ENCODE data around the gene SLC52A1.
A peak's percentile ranks its signal among the peaks of the same experiment; 100 is the strongest.
"Not testable (repeated sequence)": the region's sequence is repeated elsewhere in the genome, so short reads cannot be mapped to it uniquely, and the experiment has no call there.

The SLC52A1 gene

GRCh38 chr17:5047446-5047845, 12.2 kb upstream of the SLC52A1 start:
- Histone ChIP-seq H3K27ac (ENCODE audit: low read depth, low read length) (peak overlapping the region; percentile 14), H3K36me3 (ENCODE audit: control insufficient read depth, insufficient read depth, low read length) (no peaks in the 10 kb centered on the region), H3K9ac (ENCODE audit: low read length) (no peak overlapping the region)

GRCh38 chr17:5045496-5045895, 10.3 kb upstream of the SLC52A1 start:
- H3K4me1 ChIP-seq (ENCODE audit: control insufficient read depth, insufficient read depth, low read length) = peaks cover 7% of the 10 kb centered on the region
- H3K36me3 ChIP-seq (ENCODE audit: control insufficient read depth, insufficient read depth, low read length) = no peaks in the 10 kb centered on the region
- no peak overlapping the region for H3K27ac ChIP-seq (ENCODE audit: low read depth, low read length)
- no peaks in the 10 kb centered on the region for H3K27me3 ChIP-seq (ENCODE audit: control insufficient read depth, insufficient read depth, low read length)
- no peak overlapping the region for H3K4me3 ChIP-seq (ENCODE audit: low read length)
- no peak overlapping the region for H3K9ac ChIP-seq (ENCODE audit: low read length)

More at GRCh38 chr17:5047446-5047845, 12.2 kb upstream of the SLC52A1 start:
- peaks cover 7% of the 10 kb centered on the region for H3K4me1 ChIP-seq (ENCODE audit: control insufficient read depth, insufficient read depth, low read length)
- H3K4me3 ChIP-seq (ENCODE audit: low read length) = no peak overlapping the region
- H3K27me3 ChIP-seq (ENCODE audit: control insufficient read depth, insufficient read depth, low read length) = no peaks in the 10 kb centered on the region

GRCh38 chr17:5044630-5045029, 9.4 kb upstream of the SLC52A1 start:
- H3K36me3 ChIP-seq (ENCODE audit: control insufficient read depth, insufficient read depth, low read length) = no peaks in the 10 kb centered on the region
- H3K9ac ChIP-seq (ENCODE audit: low read length) = no peak overlapping the region
- no peak overlapping the region for H3K4me3 ChIP-seq (ENCODE audit: low read length)
- peaks cover 4% of the 10 kb centered on the region for H3K4me1 ChIP-seq (ENCODE audit: control insufficient read depth, insufficient read depth, low read length)
- no peaks in the 10 kb centered on the region for H3K27me3 ChIP-seq (ENCODE audit: control insufficient read depth, insufficient read depth, low read length)
- no peak overlapping the region for H3K27ac ChIP-seq (ENCODE audit: low read depth, low read length)

- no peaks in the 10 kb centered on the region for H3K27me3 ChIP-seq (ENCODE audit: control insufficient read depth, insufficient read depth, low read length)
- no peak overlapping the region for H3K27ac ChIP-seq (ENCODE audit: low read depth, low read length)
- H3K4me3 ChIP-seq (ENCODE audit: low read length) = no peak overlapping the region
- H3K4me1 ChIP-seq (ENCODE audit: control insufficient read depth, insufficient read depth, low read length) = no peaks in the 10 kb centered on the region
- no peaks in the 10 kb centered on the region for H3K36me3 ChIP-seq (ENCODE audit: control insufficient read depth, insufficient read depth, low read length)
- no peak overlapping the region for H3K9ac ChIP-seq (ENCODE audit: low read length)
These were observed 8.3 kb upstream of the SLC52A1 start for GRCh38 chr17:5043524-5043923.

- H3K9ac ChIP-seq (ENCODE audit: low read length) = no peak overlapping the region
- no peak overlapping the region for H3K27ac ChIP-seq (ENCODE audit: low read depth, low read length)
- no peaks in the 10 kb centered on the region for H3K36me3 ChIP-seq (ENCODE audit: control insufficient read depth, insufficient read depth, low read length)
- H3K4me1 ChIP-seq (ENCODE audit: control insufficient read depth, insufficient read depth, low read length) = no peaks in the 10 kb centered on the region
- H3K27me3 ChIP-seq (ENCODE audit: control insufficient read depth, insufficient read depth, low read length) = no peaks in the 10 kb centered on the region
- H3K4me3 ChIP-seq (ENCODE audit: low read length) = peak overlapping the region; percentile 10
These were observed 7.2 kb upstream of the SLC52A1 start for GRCh38 chr17:5042157-5043022.

- no peak overlapping the region for H3K9ac ChIP-seq (ENCODE audit: low read length)
- no peak overlapping the region for H3K4me3 ChIP-seq (ENCODE audit: low read length)
- H3K4me1 ChIP-seq (ENCODE audit: control insufficient read depth, insufficient read depth, low read length) = no peaks in the 10 kb centered on the region
- H3K27me3 ChIP-seq (ENCODE audit: control insufficient read depth, insufficient read depth, low read length) = peaks cover 2% of the 10 kb centered on the region
- H3K36me3 ChIP-seq (ENCODE audit: control insufficient read depth, insufficient read depth, low read length) = no peaks in the 10 kb centered on the region
- H3K27ac ChIP-seq (ENCODE audit: low read depth, low read length) = no peak overlapping the region
These were observed 575 bp downstream of the SLC52A1 start for GRCh38 chr17:5034651-5035050.

- Histone ChIP-seq H3K9ac (ENCODE audit: low read length) (no peak overlapping the region), H3K36me3 (ENCODE audit: control insufficient read depth, insufficient read depth, low read length) (no peaks in the 10 kb centered on the region), H3K27ac (ENCODE audit: low read depth, low read length) (no peak overlapping the region), H3K4me3 (ENCODE audit: low read length) (no peak overlapping the region), H3K4me1 (ENCODE audit: control insufficient read depth, insufficient read depth, low read length) (no peaks in the 10 kb centered on the region), H3K27me3 (ENCODE audit: control insufficient read depth, insufficient read depth, low read length) (peaks cover 2% of the 10 kb centered on the region)
These were observed 1.2 kb downstream of the SLC52A1 start for GRCh38 chr17:5034063-5034462.

GRCh38 chr17:5033352-5034015, 1.7 kb downstream of the SLC52A1 start:
- Histone ChIP-seq H3K27me3 (ENCODE audit: control insufficient read depth, insufficient read depth, low read length) (peaks cover 2% of the 10 kb centered on the region), H3K9ac (ENCODE audit: low read length) (no peak overlapping the region), H3K27ac (ENCODE audit: low read depth, low read length) (no peak overlapping the region), H3K4me1 (ENCODE audit: control insufficient read depth, insufficient read depth, low read length) (no peaks in the 10 kb centered on the region), H3K36me3 (ENCODE audit: control insufficient read depth, insufficient read depth, low read length) (no peaks in the 10 kb centered on the region), H3K4me3 (ENCODE audit: low read length) (no peak overlapping the region)

GRCh38 chr17:5032865-5033264, 2.4 kb downstream of the SLC52A1 start:
- H3K4me1 ChIP-seq (ENCODE audit: control insufficient read depth, insufficient read depth, low read length) = no peaks in the 10 kb centered on the region
- no peak overlapping the region for H3K27ac ChIP-seq (ENCODE audit: low read depth, low read length)
- peaks cover 2% of the 10 kb centered on the region for H3K27me3 ChIP-seq (ENCODE audit: control insufficient read depth, insufficient read depth, low read length)

GRCh38 chr17:5031365-5032082, 3.7 kb downstream of the SLC52A1 start:
- Histone ChIP-seq H3K9ac (ENCODE audit: low read length) (no peak overlapping the region), H3K4me1 (ENCODE audit: control insufficient read depth, insufficient read depth, low read length) (no peaks in the 10 kb centered on the region), H3K27me3 (ENCODE audit: control insufficient read depth, insufficient read depth, low read length) (peaks cover 2% of the 10 kb centered on the region), H3K4me3 (ENCODE audit: low read length) (peak overlapping the region; percentile 48), H3K36me3 (ENCODE audit: control insufficient read depth, insufficient read depth, low read length) (no peaks in the 10 kb centered on the region), H3K27ac (ENCODE audit: low read depth, low read length) (no peak overlapping the region)

More at GRCh38 chr17:5032865-5033264, 2.4 kb downstream of the SLC52A1 start:
- H3K4me3 ChIP-seq (ENCODE audit: low read length) = no peak overlapping the region
- H3K9ac ChIP-seq (ENCODE audit: low read length) = no peak overlapping the region
- H3K36me3 ChIP-seq (ENCODE audit: control insufficient read depth, insufficient read depth, low read length) = no peaks in the 10 kb centered on the region

GRCh38 chr17:5030168-5030567, 5.1 kb downstream of the SLC52A1 start:
- not testable (repeated sequence) for H3K4me1 ChIP-seq (ENCODE audit: control insufficient read depth, insufficient read depth, low read length); H3K27me3 ChIP-seq (ENCODE audit: control insufficient read depth, insufficient read depth, low read length); H3K36me3 ChIP-seq (ENCODE audit: control insufficient read depth, insufficient read depth, low read length); H3K27ac ChIP-seq (ENCODE audit: low read depth, low read length); H3K4me3 ChIP-seq (ENCODE audit: low read length); H3K9ac ChIP-seq (ENCODE audit: low read length)

- Histone ChIP-seq H3K36me3 (ENCODE audit: control insufficient read depth, insufficient read depth, low read length) (no peaks in the 10 kb centered on the region), H3K4me1 (ENCODE audit: control insufficient read depth, insufficient read depth, low read length) (no peaks in the 10 kb centered on the region), H3K4me3 (ENCODE audit: low read length) (no peak overlapping the region), H3K27ac (ENCODE audit: low read depth, low read length) (no peak overlapping the region), H3K27me3 (ENCODE audit: control insufficient read depth, insufficient read depth, low read length) (no peaks in the 10 kb centered on the region), H3K9ac (ENCODE audit: low read length) (no peak overlapping the region)
These were observed 7.3 kb downstream of the SLC52A1 start for GRCh38 chr17:5027916-5028315.

Data from rectal smooth muscle tissue (tissue), 1 donor.